ENCODE results near the gene TWIST2. TPM values are rescaled to one million over a fixed set of nuclear protein-coding genes. Genes with fewer than 3 reads are reported as not detected.

Gene TWIST2
- polyA plus RNA-seq, 1 donor from 2014 or later, result not detected

- no peaks in the 10 kb centered on the region for H3K9me3 Mint-ChIP-seq
- no peaks in the 10 kb centered on the region for H3K36me3 Mint-ChIP-seq
- no peaks in the 10 kb centered on the region for H3K4me1 Mint-ChIP-seq
- H3K27me3 Mint-ChIP-seq, result peaks cover 13% of the 10 kb centered on the region
- H3K27ac Mint-ChIP-seq, result no peak overlapping the region
- H3K4me3 Mint-ChIP-seq, result no peak overlapping the region
Observed at GRCh38 chr2:238925816-238926521, 78.1 kb downstream of the TWIST2 start.

GRCh38 chr2:238926761-238927611 is 79.1 kb downstream of the TWIST2 start:
- Mint-ChIP-seq H3K4me3 (no peak overlapping the region), H3K36me3 (no peaks in the 10 kb centered on the region), H3K27me3 (peaks cover 17% of the 10 kb centered on the region), H3K27ac (no peak overlapping the region), H3K9me3 (no peaks in the 10 kb centered on the region), H3K4me1 (no peaks in the 10 kb centered on the region)

GRCh38 chr2:238927746-238928519 is 80.0 kb downstream of the TWIST2 start:
- Mint-ChIP-seq H3K4me1 (no peaks in the 10 kb centered on the region), H3K36me3 (no peaks in the 10 kb centered on the region), H3K9me3 (no peaks in the 10 kb centered on the region), H3K4me3 (no peak overlapping the region), H3K27me3 (peaks cover 17% of the 10 kb centered on the region), H3K27ac (no peak overlapping the region)

GRCh38 chr2:238928520-238929241 is 80.8 kb downstream of the TWIST2 start:
- H3K4me3 Mint-ChIP-seq, result no peak overlapping the region
- peaks cover 17% of the 10 kb centered on the region for H3K27me3 Mint-ChIP-seq
- H3K9me3 Mint-ChIP-seq, result peaks cover 0 to 1% (median under 1%) of the 10 kb centered on the region in 3 donors
- no peaks in the 10 kb centered on the region for H3K36me3 Mint-ChIP-seq
- H3K4me1 Mint-ChIP-seq, result no peaks in the 10 kb centered on the region
- H3K27ac Mint-ChIP-seq, result no peak overlapping the region

- Mint-ChIP-seq H3K27ac (no peak overlapping the region), H3K9me3 (peaks cover 0 to 5% (median 4%) of the 10 kb centered on the region in 3 donors), H3K4me1 (no peaks in the 10 kb centered on the region), H3K36me3 (no peaks in the 10 kb centered on the region), H3K27me3 (peaks cover 13% of the 10 kb centered on the region), H3K4me3 (peak overlapping the region in 1 of 4 donors; percentile 74)
Observed at GRCh38 chr2:238929242-238930081, 81.6 kb downstream of the TWIST2 start.

- no peaks in the 10 kb centered on the region for H3K4me1 Mint-ChIP-seq
- no peak overlapping the region for H3K27ac Mint-ChIP-seq
- no peaks in the 10 kb centered on the region for H3K36me3 Mint-ChIP-seq
- peaks cover 13% of the 10 kb centered on the region for H3K27me3 Mint-ChIP-seq
- no peak overlapping the region for H3K4me3 Mint-ChIP-seq
- peaks cover 0 to 7% (median 4%) of the 10 kb centered on the region in 3 donors for H3K9me3 Mint-ChIP-seq
Observed at GRCh38 chr2:238930216-238930615, 82.3 kb downstream of the TWIST2 start.

GRCh38 chr2:238936162-238937052 is 88.5 kb downstream of the TWIST2 start:
- Mint-ChIP-seq H3K4me3 (no peak overlapping the region), H3K27ac (no peak overlapping the region), H3K9me3 (peaks cover 0 to 7% (median 4%) of the 10 kb centered on the region in 3 donors), H3K36me3 (no peaks in the 10 kb centered on the region), H3K4me1 (no peaks in the 10 kb centered on the region), H3K27me3 (peaks cover 10% of the 10 kb centered on the region)

- no peaks in the 10 kb centered on the region for H3K4me1 Mint-ChIP-seq
- H3K27ac Mint-ChIP-seq, result peak overlapping the region in 1 of 3 donors; percentile 36
- H3K27me3 Mint-ChIP-seq, result peaks cover 11% of the 10 kb centered on the region
- H3K36me3 Mint-ChIP-seq, result no peaks in the 10 kb centered on the region
- H3K4me3 Mint-ChIP-seq, result no peak overlapping the region
- peaks cover 0 to 7% (median 4%) of the 10 kb centered on the region in 3 donors for H3K9me3 Mint-ChIP-seq
Observed at GRCh38 chr2:238938003-238938400, 90.1 kb downstream of the TWIST2 start.

- Mint-ChIP-seq H3K9me3 (peaks cover 0 to 7% (median 4%) of the 10 kb centered on the region in 3 donors), H3K27ac (peak overlapping the region in 1 of 3 donors; percentile 36), H3K4me1 (no peaks in the 10 kb centered on the region), H3K4me3 (no peak overlapping the region), H3K36me3 (no peaks in the 10 kb centered on the region), H3K27me3 (peaks cover 11% of the 10 kb centered on the region)
Observed at GRCh38 chr2:238938401-238939055, 90.6 kb downstream of the TWIST2 start.

- H3K9me3 Mint-ChIP-seq, result peaks cover 0 to 4% (median under 1%) of the 10 kb centered on the region in 3 donors
- H3K4me1 Mint-ChIP-seq, result no peaks in the 10 kb centered on the region
- no peaks in the 10 kb centered on the region for H3K36me3 Mint-ChIP-seq
- H3K27ac Mint-ChIP-seq, result no peak overlapping the region
- no peak overlapping the region for H3K4me3 Mint-ChIP-seq
- peaks cover 12% of the 10 kb centered on the region for H3K27me3 Mint-ChIP-seq
Observed at GRCh38 chr2:238939074-238939473, 91.2 kb downstream of the TWIST2 start.

GRCh38 chr2:238939521-238940403 is 91.9 kb downstream of the TWIST2 start:
- Mint-ChIP-seq H3K9me3 (no peaks in the 10 kb centered on the region), H3K4me3 (no peak overlapping the region), H3K4me1 (no peaks in the 10 kb centered on the region), H3K27me3 (peaks cover 12% of the 10 kb centered on the region), H3K27ac (no peak overlapping the region), H3K36me3 (no peaks in the 10 kb centered on the region)

GRCh38 chr2:238940806-238941205 is 92.9 kb downstream of the TWIST2 start:
- H3K36me3 Mint-ChIP-seq, result no peaks in the 10 kb centered on the region
- H3K27ac Mint-ChIP-seq, result peak overlapping the region in 1 of 3 donors; percentile 17
- H3K4me3 Mint-ChIP-seq, result no peak overlapping the region
- H3K9me3 Mint-ChIP-seq, result no peaks in the 10 kb centered on the region
- peaks cover 12% of the 10 kb centered on the region for H3K27me3 Mint-ChIP-seq
- no peaks in the 10 kb centered on the region for H3K4me1 Mint-ChIP-seq

Data from IgD-negative memory B cell (primary cell).